CD4-positive, alpha-beta memory T cell (primary cell): Measurements from ENCODE around the gene KCNA4. TPM values are rescaled to one million over a fixed set of nuclear protein-coding genes. Genes with fewer than 3 reads are reported as not detected.

Experiments
- CTCF ChIA-PET: fragments of 350-600 bp; sonication (Branson Sonifier 250); formaldehyde crosslinking; loops from one replicate; lab custom pipeline; 2021; ENCODE audit warnings: inconsistent platforms; ENCODE audit not compliant: partially characterized antibody; lab: Charles Lee
- POLR2A ChIA-PET: fragments of 350-600 bp; sonication (Branson Sonifier 250); formaldehyde crosslinking; loops from one replicate; lab custom pipeline; 2021; ENCODE audit not compliant: partially characterized antibody; lab: Charles Lee
- DNase-seq, 5 donors: peaks; one replicate each; pipeline versions ENCODE4 v3.0.0 to v3.0.0-alpha.2; 2020 to 2022; ENCODE audit warnings: mixed read lengths in 1 of 5
- H3K27ac ChIP-seq: one replicate; pipeline ENCODE4 v1.7.0; 2013; ENCODE audit warnings: low read depth, low read length
- H3K27me3 ChIP-seq: 2 replicates; pipeline ENCODE4 v1.7.0; 2013; ENCODE audit warnings: mild to moderate bottlenecking, low read length, moderate library complexity; ENCODE audit not compliant: insufficient read depth
- H3K36me3 ChIP-seq: 2 replicates; pipeline ENCODE4 v1.7.0; 2013; ENCODE audit warnings: mild to moderate bottlenecking, low read length, moderate library complexity; ENCODE audit not compliant: insufficient read depth
- H3K4me1 ChIP-seq: 2 replicates; pipeline ENCODE4 v1.7.0; 2013; ENCODE audit warnings: mild to moderate bottlenecking, low read length, moderate library complexity; ENCODE audit not compliant: insufficient read depth
- H3K4me3 ChIP-seq, 2 donors: one replicate each; pipeline ENCODE4 v1.7.0; 2013; ENCODE audit warnings: low read length in 2 of 2, mild to moderate bottlenecking in 1 of 2
- H3K9me3 ChIP-seq, 2 donors: one replicate each; pipeline ENCODE4 v1.7.0; 2013; ENCODE audit warnings: low read length in 2 of 2, control low read depth in 1 of 2; ENCODE audit not compliant: control insufficient read depth in 1 of 2
- H3K27ac Mint-ChIP-seq, 7 donors: one replicate each; pipeline ENCODE4 v1.8.0; 2020 to 2021; ENCODE audit warnings: mixed read lengths in 7 of 7, mild to moderate bottlenecking in 6 of 7, inconsistent platforms in 3 of 7, moderate library complexity in 3 of 7
- H3K27me3 Mint-ChIP-seq, 2 donors: one replicate each; pipeline ENCODE4 v1.8.0; 2020 to 2021; ENCODE audit warnings: mixed read lengths in 2 of 2
- H3K36me3 Mint-ChIP-seq, 2 donors: one replicate each; pipeline ENCODE4 v1.8.0; 2020 to 2021; ENCODE audit warnings: mixed read lengths in 2 of 2, inconsistent platforms in 1 of 2, mild to moderate bottlenecking in 1 of 2
- H3K4me1 Mint-ChIP-seq, 4 donors: one replicate each; pipeline ENCODE4 v1.8.0; 2020 to 2021; ENCODE audit warnings: mixed read lengths in 4 of 4, mild to moderate bottlenecking in 1 of 4
- H3K4me3 Mint-ChIP-seq, 8 donors: one replicate each; pipeline ENCODE4 v1.8.0; 2020 to 2021; ENCODE audit warnings: mixed read lengths in 8 of 8, mild to moderate bottlenecking in 7 of 8, moderate library complexity in 6 of 8, inconsistent platforms in 3 of 8
- H3K9me3 Mint-ChIP-seq, 8 donors: one replicate each; pipeline ENCODE4 v1.8.0; 2020 to 2021; ENCODE audit warnings: mixed read lengths in 8 of 8, mild to moderate bottlenecking in 5 of 8, inconsistent platforms in 3 of 8, moderate library complexity in 1 of 8
- intact Hi-C: fragments of 100-400 bp; cut with micrococcal nuclease; formaldehyde crosslinking; loops from one replicate; pipeline ENCODE4 v1.15.1; 2023
- polyA plus RNA-seq, 2 donors: library from polyadenylated mRNA; unstranded; fragments of 300-500 nt; fragmentation: Illumina TruSeq; gene quantifications; one replicate each; pipeline ENCODE4 v1.2.3, GENCODE V29; 2021
- total RNA-seq, 2 experiments: library from RNA; stranded (reverse); gene quantifications; one replicate each; pipeline ENCODE4 v1.2.3, GENCODE V29; 2021

The KCNA4 gene
- total RNA-seq: not detected
- not detected for polyA plus RNA-seq

GRCh38 chr11:30016588-30017363 lies at the start of gene KCNA4:
Gene KCNA4 (minus strand): TSS chr11:30017030. CDS start chr11:30012678, 4,352 bp downstream.
- CTCF ChIA-PET: no interaction called here
- Histone ChIP-seq H3K27ac (no peak within 1 kb of the TSS), H3K4me3 (no peak within 1 kb of the TSS), H3K36me3 (no peaks in the 10 kb centered on the region), H3K9me3 (no peaks in the 10 kb centered on the region), H3K27me3 (no peaks in the 10 kb centered on the region), H3K4me1 (no peaks in the 10 kb centered on the region)
- no peaks in the 10 kb centered on the region for H3K4me1 Mint-ChIP-seq
- no peaks in the 10 kb centered on the region for H3K36me3 Mint-ChIP-seq
- peaks cover 18 to 26% of the 10 kb centered on the region in 2 donors for H3K27me3 Mint-ChIP-seq
- POLR2A ChIA-PET: no interaction called here
- no peak for DNase-seq
- H3K27ac Mint-ChIP-seq: no peak within 1 kb of the TSS
- H3K9me3 Mint-ChIP-seq: peaks cover 0 to 14% (median 8%) of the 10 kb centered on the region in 8 donors
- H3K4me3 Mint-ChIP-seq: no peak within 1 kb of the TSS
- intact Hi-C loops: no loop called here

- no peak overlapping the region for H3K4me3 ChIP-seq
- no peak for DNase-seq
- no peaks in the 10 kb centered on the region for H3K36me3 ChIP-seq
- H3K36me3 Mint-ChIP-seq: no peaks in the 10 kb centered on the region
- no peak overlapping the region for H3K4me3 Mint-ChIP-seq
- POLR2A ChIA-PET: no interaction called here
- peaks cover 8 to 48% (median 24%) of the 10 kb centered on the region in 8 donors for H3K9me3 Mint-ChIP-seq
- no peak overlapping the region for H3K27ac ChIP-seq
- H3K9me3 ChIP-seq: peaks cover 0 to 13% of the 10 kb centered on the region in 2 donors
- intact Hi-C loops: no loop called here
- H3K27ac Mint-ChIP-seq: no peak overlapping the region
- no peaks in the 10 kb centered on the region for H3K4me1 Mint-ChIP-seq
- CTCF ChIA-PET: no interaction called here
- no peaks in the 10 kb centered on the region for H3K27me3 ChIP-seq
- H3K27me3 Mint-ChIP-seq: no peaks in the 10 kb centered on the region
- H3K4me1 ChIP-seq: no peaks in the 10 kb centered on the region
Observed at GRCh38 chr11:30062103-30062502, 45.3 kb upstream of the KCNA4 start.

- Mint-ChIP-seq H3K4me3 (no peak overlapping the region), H3K27ac (no peak overlapping the region), H3K9me3 (peaks cover under 1 to 40% (median 16%) of the 10 kb centered on the region in 8 donors), H3K27me3 (no peaks in the 10 kb centered on the region), H3K36me3 (no peaks in the 10 kb centered on the region), H3K4me1 (no peaks in the 10 kb centered on the region)
- POLR2A ChIA-PET: no interaction called here
- no peak for DNase-seq
- H3K36me3 ChIP-seq: no peaks in the 10 kb centered on the region
- H3K27me3 ChIP-seq: no peaks in the 10 kb centered on the region
- H3K9me3 ChIP-seq: peaks cover 0 to 10% of the 10 kb centered on the region in 2 donors
- intact Hi-C loops: no loop called here
- H3K27ac ChIP-seq: no peak overlapping the region
- CTCF ChIA-PET: no interaction called here
- no peaks in the 10 kb centered on the region for H3K4me1 ChIP-seq
- H3K4me3 ChIP-seq: no peak overlapping the region
Observed at GRCh38 chr11:30059172-30059815, 42.5 kb upstream of the KCNA4 start.

GRCh38 chr11:30049214-30049613 lies 32.4 kb upstream of the KCNA4 start:
- DNase-seq: no peak
- Histone ChIP-seq H3K36me3 (no peaks in the 10 kb centered on the region), H3K9me3 (peaks cover 0 to 2% of the 10 kb centered on the region in 2 donors), H3K27me3 (no peaks in the 10 kb centered on the region), H3K4me1 (no peaks in the 10 kb centered on the region), H3K4me3 (no peak overlapping the region), H3K27ac (no peak overlapping the region)
- ChIA-PET POLR2A (no interaction called here), CTCF (no interaction called here)
- H3K27ac Mint-ChIP-seq: no peak overlapping the region
- no peaks in the 10 kb centered on the region for H3K4me1 Mint-ChIP-seq
- intact Hi-C loops: no loop called here
- no peaks in the 10 kb centered on the region for H3K36me3 Mint-ChIP-seq
- H3K27me3 Mint-ChIP-seq: no peaks in the 10 kb centered on the region
- no peak overlapping the region for H3K4me3 Mint-ChIP-seq
- H3K9me3 Mint-ChIP-seq: peaks cover 0 to 13% (median 2%) of the 10 kb centered on the region in 8 donors

- no peak overlapping the region for H3K27ac ChIP-seq
- ChIA-PET CTCF (no interaction called here), POLR2A (no interaction called here)
- no peak overlapping the region for H3K4me3 ChIP-seq
- peaks cover 0 to 2% of the 10 kb centered on the region in 2 donors for H3K9me3 ChIP-seq
- H3K4me1 ChIP-seq: no peaks in the 10 kb centered on the region
- no peak overlapping the region for H3K27ac Mint-ChIP-seq
- H3K4me3 Mint-ChIP-seq: no peak overlapping the region
- intact Hi-C loops: no loop called here
- H3K9me3 Mint-ChIP-seq: peaks cover 0 to 9% (median 2%) of the 10 kb centered on the region in 8 donors
- H3K4me1 Mint-ChIP-seq: no peaks in the 10 kb centered on the region
- no peaks in the 10 kb centered on the region for H3K36me3 ChIP-seq
- H3K36me3 Mint-ChIP-seq: no peaks in the 10 kb centered on the region
- no peaks in the 10 kb centered on the region for H3K27me3 Mint-ChIP-seq
- no peaks in the 10 kb centered on the region for H3K27me3 ChIP-seq
- no peak for DNase-seq
Observed at GRCh38 chr11:30046578-30046945, 29.7 kb upstream of the KCNA4 start.

- no peaks in the 10 kb centered on the region for H3K27me3 ChIP-seq
- ChIA-PET POLR2A (no interaction called here), CTCF (no interaction called here)
- Mint-ChIP-seq H3K27me3 (no peaks in the 10 kb centered on the region), H3K4me3 (no peak overlapping the region), H3K27ac (no peak overlapping the region), H3K9me3 (peaks cover 0 to 9% (median 2%) of the 10 kb centered on the region in 8 donors), H3K4me1 (no peaks in the 10 kb centered on the region), H3K36me3 (no peaks in the 10 kb centered on the region)
- no peak overlapping the region for H3K27ac ChIP-seq
- no peak for DNase-seq
- intact Hi-C loops: no loop called here
- H3K9me3 ChIP-seq: peaks cover 0 to 2% of the 10 kb centered on the region in 2 donors
- H3K36me3 ChIP-seq: no peaks in the 10 kb centered on the region
- H3K4me1 ChIP-seq: no peaks in the 10 kb centered on the region
- H3K4me3 ChIP-seq: no peak overlapping the region
Observed at GRCh38 chr11:30045921-30046577, 29.2 kb upstream of the KCNA4 start.

- ChIA-PET CTCF (no interaction called here), POLR2A (no interaction called here)
- H3K4me3 ChIP-seq: no peak overlapping the region
- peaks cover 0 to 2% of the 10 kb centered on the region in 2 donors for H3K9me3 ChIP-seq
- peaks cover 0 to 9% (median 2%) of the 10 kb centered on the region in 8 donors for H3K9me3 Mint-ChIP-seq
- no peak overlapping the region for H3K4me3 Mint-ChIP-seq
- no peak overlapping the region for H3K27ac ChIP-seq
- intact Hi-C loops: no loop called here
- H3K27me3 ChIP-seq: no peaks in the 10 kb centered on the region
- no peaks in the 10 kb centered on the region for H3K4me1 ChIP-seq
- H3K4me1 Mint-ChIP-seq: no peaks in the 10 kb centered on the region
- no peaks in the 10 kb centered on the region for H3K27me3 Mint-ChIP-seq
- peak in 1 of 5 donors; percentile 23 for DNase-seq
- no peaks in the 10 kb centered on the region for H3K36me3 Mint-ChIP-seq
- no peaks in the 10 kb centered on the region for H3K36me3 ChIP-seq
- no peak overlapping the region for H3K27ac Mint-ChIP-seq
Observed at GRCh38 chr11:30045144-30045543, 28.3 kb upstream of the KCNA4 start.
